K562 (cell line): ENCODE results near the gene MYL6B. TPM values are rescaled to one million over a fixed set of nuclear protein-coding genes. Genes with fewer than 3 reads are reported as not detected.

Source experiments
- CREB5 ChIP-seq: fragments of 250-450 bp; sonication (Bioruptor Pico); IDR thresholded peaks from 2 replicates; pipeline ENCODE4 v1.5.0; 2020; ENCODE audit warnings: mild to moderate bottlenecking
- E2F6 ChIP-seq, 2 experiments: IDR thresholded peaks; 2 replicates each; pipeline ENCODE4 v1.6.1; 2011; ENCODE audit warnings: borderline replicate concordance in 1 of 2, control low read depth in 1 of 2, low read depth in 1 of 2, low read length in 1 of 2, mild to moderate bottlenecking in 1 of 2, mixed read lengths in 1 of 2, moderate library complexity in 1 of 2; ENCODE audit not compliant: insufficient read depth in 1 of 2, insufficient read length in 1 of 2, poor library complexity in 1 of 2, severe bottlenecking in 1 of 2; ENCODE audit errors: extremely low read depth in 1 of 2
- ID3 ChIP-seq, 2 experiments: fragments of 250-450 bp in 1 of 2; fragments of 450-650 bp in 1 of 2; sonication (Bioruptor Pico) in 1 of 2; IDR thresholded peaks; 2 replicates each; pipeline versions ENCODE4 v1.6.1 to v1.8.0; 2016 to 2021; ENCODE audit warnings: mild to moderate bottlenecking in 2 of 2, moderate library complexity in 2 of 2, missing compliant biosample characterization in 1 of 2, missing genetic modification characterization in 1 of 2
- MYNN ChIP-seq, 2 experiments: sonication (generic); formaldehyde crosslinking in 1 of 2; IDR thresholded peaks; 2 replicates each; pipeline versions ENCODE4 v1.5.0 to v1.6.1; 2016 to 2020; ENCODE audit warnings: antibody characterized with exemption in 1 of 2, missing genetic modification reagents in 1 of 2
- NCOA4 ChIP-seq: fragments of 450-650 bp; IDR thresholded peaks from 2 replicates; pipeline ENCODE4 v1.6.1; 2018; ENCODE audit warnings: mild to moderate bottlenecking; ENCODE audit not compliant: partially characterized antibody
- NKRF ChIP-seq: fragments of 450-650 bp; IDR thresholded peaks from 2 replicates; pipeline ENCODE4 v1.6.1; 2016; ENCODE audit warnings: borderline replicate concordance
- NR4A1 ChIP-seq, 2 experiments: fragments of 250-450 bp in 1 of 2; fragments of 450-650 bp in 1 of 2; sonication (Bioruptor Pico) in 1 of 2; IDR thresholded peaks; 2 replicates each; pipeline versions ENCODE4 v1.4.0 to v1.6.1; 2016 to 2020; ENCODE audit warnings: mild to moderate bottlenecking in 2 of 2, missing compliant biosample characterization in 1 of 2, missing genetic modification characterization in 1 of 2, moderate library complexity in 1 of 2
- RNF219 ChIP-seq: fragments of 250-450 bp; sonication (Bioruptor Pico); IDR thresholded peaks from 2 replicates; pipeline ENCODE4 v1.5.0; 2022; ENCODE audit warnings: mild to moderate bottlenecking
- TCF3 ChIP-seq: sonication (generic); formaldehyde crosslinking; IDR thresholded peaks from 2 replicates; pipeline ENCODE4 v1.4.0; 2020; ENCODE audit warnings: mild to moderate bottlenecking, missing genetic modification reagents
- XRCC5 ChIP-seq: fragments of 200-400 bp; formaldehyde crosslinking; IDR thresholded peaks from 2 replicates; pipeline ENCODE4 v1.6.1; 2017; ENCODE audit warnings: low read depth, mild to moderate bottlenecking, low read length
- ZBTB2 ChIP-seq: fragments of 450-650 bp; IDR thresholded peaks from 2 replicates; pipeline ENCODE4 v1.6.1; 2016; ENCODE audit warnings: antibody characterized with exemption
- ZNF280A ChIP-seq: fragments of 450-650 bp; IDR thresholded peaks from 2 replicates; pipeline ENCODE4 v1.6.1; 2018; ENCODE audit warnings: mild to moderate bottlenecking, low read depth; ENCODE audit not compliant: partially characterized antibody
- ZNF766 ChIP-seq: fragments of 200-800 bp; sonication (Bioruptor generic); conservative IDR thresholded peaks from 2 replicates; pipeline ENCODE4 v1.6.1; 2016; ENCODE audit warnings: missing genetic modification characterization, missing compliant biosample characterization
- polyA plus RNA-seq, 8 experiments: library from polyadenylated mRNA; depleted of rRNA in 4 of 8; stranded (reverse) in 5 of 8; unstranded in 3 of 8; fragments of >200 nt; fragmentation: Nextera tagmentation in 2 of 8; fragmentation: Illumina TruSeq in 1 of 8; extraction: Ambion mirVana in 2 of 8; extraction: Trizol in 1 of 8; gene quantifications; 2 replicates each; pipeline versions ENCODE4 v1.2.1 to v1.2.3, GENCODE V29; 2011 to 2014; ENCODE audit warnings: inconsistent platforms in 1 of 8, missing spikeins in 1 of 8
- total RNA-seq, 7 experiments: library from RNA; depleted of rRNA in 6 of 7; stranded (reverse); fragments of >200 nt in 6 of 7; fragmentation: Illumina TruSeq in 2 of 7; extraction: Trizol in 2 of 7; gene quantifications; 2 replicates each; pipeline versions ENCODE4 v1.2.1 to v1.2.3, GENCODE V29; 2011 to 2021; ENCODE audit warnings: low replicate concordance in 1 of 7

Gene MYL6B
- total and polyA plus RNA-seq, 9 of the 15 experiments (the other 6 are each of a cell fraction or from before 2014, with no cell fraction given), result 42.8 to 77.3 (median 68.6) TPM

- TF ChIP-seq ID3 (CRISPR knock-in tag; IDR thresholded peaks at IDR 0.05) (no peak), ID3 (tag; IDR thresholded peaks at IDR 0.05) (no peak; the same call in 1 of the 2 replicates), CREB5 (no peak), NKRF (peak; percentile 83; the same call in 1 of the 2 replicates), ZNF766 (CRISPR knock-in tag) (peak; percentile 69; the same call in 1 of the 2 replicates), MYNN (IDR thresholded peaks at IDR 0.05) (no peak), MYNN (CRISPR knock-in tag; IDR thresholded peaks at IDR 0.05) (no peak), NCOA4 (no peak), NR4A1 (CRISPR knock-in tag; IDR thresholded peaks at IDR 0.05) (no peak), NR4A1 (tag; IDR thresholded peaks at IDR 0.05) (no peak), TCF3 (CRISPR knock-in tag) (no peak), E2F6 (IDR thresholded peaks at IDR 0.05; ENCODE audit: borderline replicate concordance in 1 of 2, extremely low read depth in 1 of 2, insufficient read depth in 1 of 2, insufficient read length in 1 of 2, low read depth in 1 of 2, low read length in 1 of 2, poor library complexity in 1 of 2, severe bottlenecking in 1 of 2) (peak; percentile 32 to 62), XRCC5 (no peak), ZNF280A (no peak), RNF219 (CRISPR knock-in tag) (no peak), ZBTB2 (peak; percentile 68; the same call in 1 of the 2 replicates)
Observed at GRCh38 chr12:56189918-56190694, 37.7 kb downstream of the MYL6B start (continued).
